ENCODE measurements around the gene FNDC3A. TPM values are rescaled to one million over a fixed set of nuclear protein-coding genes. Genes with fewer than 3 reads are reported as not detected.
A peak's percentile ranks its signal among the peaks of the same experiment; 100 is the strongest.

FNDC3A gene
- total and polyA plus RNA-seq, 4 donors = 17.6 to 87.6 (median 34.5) TPM

- no peak overlapping the region for H3K4me3 ChIP-seq
- no peak overlapping the region for H3K27ac ChIP-seq (ENCODE audit: low read depth in 1 of 2, low read length in 1 of 2)
- H3K27me3 ChIP-seq (ENCODE audit: control insufficient read depth in 3 of 3, insufficient read depth in 3 of 3, low read length in 2 of 3) = no peaks in the 10 kb centered on the region
- H3K9me3 ChIP-seq (ENCODE audit: control insufficient read depth in 4 of 4, insufficient read depth in 3 of 4, low read length in 3 of 4) = peaks cover 0 to 11% (median 0%) of the 10 kb centered on the region in 4 donors
- ATAC-seq (ENCODE audit: insufficient read depth, low FRiP score) (no peak), DNase-seq (no peak)
- H3K36me3 ChIP-seq (ENCODE audit: control insufficient read depth in 4 of 4, insufficient read depth in 4 of 4, low read length in 4 of 4) = peaks cover 0 to 5% (median 0%) of the 10 kb centered on the region in 4 donors
- 55 to 66% methylated on average over 3 of the region's 3 CpGs for WGBS, 2 donors
- no peak for TF ChIP-seq CTCF (IDR thresholded peaks at IDR 0.05; ENCODE audit: control extremely low read depth, extremely low read depth)
- H3K4me1 ChIP-seq (ENCODE audit: control insufficient read depth in 5 of 5, insufficient read depth in 5 of 5, low read length in 5 of 5) = peaks cover 0 to 27% (median 4%) of the 10 kb centered on the region in 5 donors
- H3K9ac ChIP-seq (ENCODE audit: insufficient read depth in 1 of 2, low read length in 2 of 2) = peak overlapping the region in 1 of 2 donors; percentile 23
These were observed 2.3 kb downstream of the FNDC3A start for GRCh38 chr13:48977973-48978372.

GRCh38 chr13:48978942-48979601 is 3.4 kb downstream of the FNDC3A start:
- H3K27me3 ChIP-seq (ENCODE audit: control insufficient read depth in 3 of 3, insufficient read depth in 3 of 3, low read length in 2 of 3) = no peaks in the 10 kb centered on the region
- H3K9ac ChIP-seq (ENCODE audit: insufficient read depth in 1 of 2, low read length in 2 of 2) = peak overlapping the region in 1 of 2 donors; percentile 32
- ATAC-seq (ENCODE audit: insufficient read depth, low FRiP score) (no peak), DNase-seq (no peak)
- H3K36me3 ChIP-seq (ENCODE audit: control insufficient read depth in 4 of 4, insufficient read depth in 4 of 4, low read length in 4 of 4) = peaks cover 0 to 5% (median 0%) of the 10 kb centered on the region in 4 donors
- no peaks in the 10 kb centered on the region for H3K9me3 ChIP-seq (ENCODE audit: control insufficient read depth in 4 of 4, insufficient read depth in 3 of 4, low read length in 3 of 4)
- no peak for TF ChIP-seq CTCF (IDR thresholded peaks at IDR 0.05; ENCODE audit: control extremely low read depth, extremely low read depth)
- H3K4me3 ChIP-seq = no peak overlapping the region
- peaks cover 0 to 27% (median 4%) of the 10 kb centered on the region in 5 donors for H3K4me1 ChIP-seq (ENCODE audit: control insufficient read depth in 5 of 5, insufficient read depth in 5 of 5, low read length in 5 of 5)
- no peak overlapping the region for H3K27ac ChIP-seq (ENCODE audit: low read depth in 1 of 2, low read length in 1 of 2)
- WGBS, 2 donors = 83 to 86% methylated on average over 2 of the region's 2 CpGs

DNA sequence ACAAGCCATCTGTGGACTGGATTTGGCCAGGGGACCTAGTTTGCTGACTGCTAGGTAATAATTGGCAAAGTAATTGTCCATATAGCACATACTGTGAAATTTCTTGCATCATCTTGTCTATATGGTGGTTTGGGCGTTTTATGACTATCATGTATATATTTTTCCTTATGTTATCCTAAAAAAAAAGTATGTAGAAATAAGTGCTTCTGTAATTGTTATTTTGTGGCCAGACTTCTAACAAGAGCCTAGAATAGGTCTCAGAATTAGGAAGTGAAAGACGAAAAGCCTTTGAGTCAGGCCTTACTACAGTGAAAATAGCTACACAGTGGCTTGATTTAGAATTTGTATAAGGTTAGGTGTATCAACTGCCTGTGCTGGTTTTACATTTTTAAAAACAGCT is 4.2 kb downstream of the FNDC3A start:
- peaks cover 0 to 5% (median 0%) of the 10 kb centered on the region in 4 donors for H3K36me3 ChIP-seq (ENCODE audit: control insufficient read depth in 4 of 4, insufficient read depth in 4 of 4, low read length in 4 of 4)
- H3K9me3 ChIP-seq (ENCODE audit: control insufficient read depth in 4 of 4, insufficient read depth in 3 of 4, low read length in 3 of 4) = no peaks in the 10 kb centered on the region
- no peak for ATAC-seq (ENCODE audit: insufficient read depth, low FRiP score)
- no peaks in the 10 kb centered on the region for H3K27me3 ChIP-seq (ENCODE audit: control insufficient read depth in 3 of 3, insufficient read depth in 3 of 3, low read length in 2 of 3)
- no peak overlapping the region for H3K27ac ChIP-seq (ENCODE audit: low read depth in 1 of 2, low read length in 1 of 2)
- no peak for TF ChIP-seq CTCF (IDR thresholded peaks at IDR 0.05; ENCODE audit: control extremely low read depth, extremely low read depth)
- no peak overlapping the region for H3K9ac ChIP-seq (ENCODE audit: insufficient read depth in 1 of 2, low read length in 2 of 2)
- WGBS, 2 donors = 32 to 74% methylated on average over 2 of the region's 2 CpGs
- no peak overlapping the region for H3K4me3 ChIP-seq
- H3K4me1 ChIP-seq (ENCODE audit: control insufficient read depth in 5 of 5, insufficient read depth in 5 of 5, low read length in 5 of 5) = peaks cover 0 to 22% (median 2%) of the 10 kb centered on the region in 5 donors
- DNase-seq = no peak

All from lung (tissue), 12 donors.